Astrocyte of the cerebellum (primary cell): Measurements from ENCODE around the gene TNS3.
"Not testable (repeated sequence)": the region's sequence is repeated elsewhere in the genome, so short reads cannot be mapped to it uniquely, and the experiment has no call there.

Experiments
- DNase-seq: peaks from one replicate; pipeline ENCODE4 v3.0.0-alpha.2; 2011; ENCODE audit warnings: low read depth
- H3K4me3 ChIP-seq: 2 replicates; pipeline ENCODE4 v1.5.1; 2011; ENCODE audit warnings: mild to moderate bottlenecking, low read depth, low read length, moderate library complexity
- in situ Hi-C: cut with HindIII; loops from 2 replicates; pipeline ENCODE4 v1.10.0; 2017; ENCODE audit warnings: low sequenced_read_pairs
- TF ChIP-seq, protein P1 (sequence below): IDR thresholded peaks from 2 replicates; pipeline ENCODE4 v1.5.1; 2012; ENCODE audit warnings: low read length, low read depth, moderate library complexity, mild to moderate bottlenecking; ENCODE audit errors: missing control alignments

Gene TNS3

DNA sequence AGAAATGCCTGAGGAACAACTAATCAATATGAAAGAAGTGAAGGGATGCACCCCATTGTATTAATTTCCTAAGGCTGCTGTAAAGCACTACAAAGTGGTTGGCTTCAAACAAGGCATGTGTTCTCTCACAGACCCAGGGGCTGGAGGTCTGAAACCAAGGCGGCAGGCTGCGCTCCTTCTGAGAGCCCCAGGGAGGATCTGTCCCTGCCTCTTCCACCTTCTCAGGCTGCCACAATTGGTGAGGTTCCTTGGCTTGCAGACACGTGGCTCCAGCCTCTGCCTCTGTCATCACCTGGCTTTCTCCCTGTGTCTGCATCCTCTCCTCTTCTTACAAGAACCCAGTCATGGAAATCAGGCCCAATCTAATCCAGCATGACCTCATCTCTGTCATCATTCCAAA, 110.1 kb downstream of the TNS3 start:
- DNase-seq, result no peak
- H3K4me3 ChIP-seq, result no peak overlapping the region
- in situ Hi-C loops, result no loop called here
- TF ChIP-seq, protein P1, sequence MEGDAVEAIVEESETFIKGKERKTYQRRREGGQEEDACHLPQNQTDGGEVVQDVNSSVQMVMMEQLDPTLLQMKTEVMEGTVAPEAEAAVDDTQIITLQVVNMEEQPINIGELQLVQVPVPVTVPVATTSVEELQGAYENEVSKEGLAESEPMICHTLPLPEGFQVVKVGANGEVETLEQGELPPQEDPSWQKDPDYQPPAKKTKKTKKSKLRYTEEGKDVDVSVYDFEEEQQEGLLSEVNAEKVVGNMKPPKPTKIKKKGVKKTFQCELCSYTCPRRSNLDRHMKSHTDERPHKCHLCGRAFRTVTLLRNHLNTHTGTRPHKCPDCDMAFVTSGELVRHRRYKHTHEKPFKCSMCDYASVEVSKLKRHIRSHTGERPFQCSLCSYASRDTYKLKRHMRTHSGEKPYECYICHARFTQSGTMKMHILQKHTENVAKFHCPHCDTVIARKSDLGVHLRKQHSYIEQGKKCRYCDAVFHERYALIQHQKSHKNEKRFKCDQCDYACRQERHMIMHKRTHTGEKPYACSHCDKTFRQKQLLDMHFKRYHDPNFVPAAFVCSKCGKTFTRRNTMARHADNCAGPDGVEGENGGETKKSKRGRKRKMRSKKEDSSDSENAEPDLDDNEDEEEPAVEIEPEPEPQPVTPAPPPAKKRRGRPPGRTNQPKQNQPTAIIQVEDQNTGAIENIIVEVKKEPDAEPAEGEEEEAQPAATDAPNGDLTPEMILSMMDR, result no peak

DNA sequence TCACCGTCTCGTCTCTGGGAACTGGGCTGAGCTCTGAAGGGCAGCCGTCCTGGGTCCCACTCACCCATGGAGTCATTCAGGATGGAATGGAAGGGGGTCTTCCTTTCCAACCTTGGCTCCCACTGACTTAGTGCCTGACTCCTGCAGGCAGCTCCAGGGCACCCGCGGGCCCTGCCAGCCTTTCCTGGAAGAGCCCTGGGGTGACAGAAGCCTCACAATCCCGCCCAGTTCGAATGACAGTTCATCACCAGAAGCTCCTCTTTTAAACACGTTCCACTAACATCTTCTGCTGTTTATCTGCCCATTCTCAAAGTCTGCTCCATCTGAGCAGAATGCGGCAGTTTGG, 110.6 kb downstream of the TNS3 start:
- TF ChIP-seq, protein P1, result no peak
- in situ Hi-C loops, result no loop called here
- no peak for DNase-seq

GRCh38 chr7:47470567-47471357, 111.1 kb downstream of the TNS3 start:
- in situ Hi-C loops, result no loop called here
- no peak for DNase-seq
- TF ChIP-seq, protein P1, result no peak
- H3K4me3 ChIP-seq, result no peak overlapping the region

More for the DNA sequence above, 110.6 kb downstream of the TNS3 start:
- H3K4me3 ChIP-seq, result no peak overlapping the region

DNA sequence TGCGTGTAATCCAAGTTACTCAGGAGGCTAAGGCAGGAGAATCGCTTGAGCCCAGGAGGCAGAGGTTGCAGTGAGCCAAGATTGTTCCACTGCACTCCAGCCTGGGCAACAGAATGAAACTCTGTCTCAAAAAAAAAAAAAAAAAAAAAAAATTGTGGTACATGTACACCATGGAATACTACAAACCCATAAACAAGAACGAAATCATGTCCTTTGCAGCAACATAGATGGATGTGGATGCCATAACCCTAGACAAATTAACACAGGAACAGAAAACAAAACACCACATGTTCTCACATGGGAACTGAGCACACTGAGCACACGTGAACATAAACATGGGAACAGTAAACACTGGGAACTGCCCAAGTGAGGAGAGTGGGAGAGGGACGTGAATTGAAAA, 112.1 kb downstream of the TNS3 start:
- DNase-seq, in situ Hi-C loops, H3K4me3 ChIP-seq: not testable (repeated sequence)

DNA sequence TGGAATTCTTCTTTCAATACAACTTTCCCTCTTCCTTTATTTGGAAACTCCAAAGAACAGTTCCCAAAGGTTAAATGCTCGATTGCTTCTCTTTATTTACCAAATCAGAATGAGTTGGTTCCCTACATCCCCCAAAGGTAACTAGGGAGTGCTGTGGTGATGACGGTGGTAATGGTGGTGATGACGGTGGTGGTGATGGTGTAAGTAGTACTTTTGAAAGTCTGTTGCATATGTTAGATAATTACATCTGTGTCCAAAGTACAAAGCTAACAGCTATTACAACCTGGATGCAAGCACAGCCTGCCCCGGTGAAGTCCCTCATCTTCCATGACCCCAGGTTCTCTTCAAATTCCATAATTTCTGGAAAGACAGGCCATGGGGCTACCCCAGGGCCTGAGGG, 115.1 kb downstream of the TNS3 start:
- DNase-seq, result no peak
- H3K4me3 ChIP-seq, result no peak overlapping the region
- TF ChIP-seq, protein P1, result no peak
- in situ Hi-C loops, result no loop called here

- TF ChIP-seq, protein P1, result no peak
- in situ Hi-C loops, result no loop called here
- DNase-seq, result no peak
- H3K4me3 ChIP-seq, result no peak overlapping the region
Measured at GRCh38 chr7:47465191-47465590, 116.7 kb downstream of the TNS3 start.

- TF ChIP-seq, protein P1, result no peak
- H3K4me3 ChIP-seq, result no peak overlapping the region
- no peak for DNase-seq
- in situ Hi-C loops, result no loop called here
Measured at GRCh38 chr7:47464266-47464665, 117.6 kb downstream of the TNS3 start.
